HepG2 (cell line): ENCODE data around the gene GPR107. TPM values are rescaled to one million over a fixed set of nuclear protein-coding genes. Genes with fewer than 3 reads are reported as not detected.
A peak's percentile ranks its signal among the peaks of the same experiment; 100 is the strongest.

ENCODE experiments used
- ATM ChIP-seq: fragments of 450-650 bp; IDR thresholded peaks from 2 replicates; pipeline ENCODE4 v1.7.1; 2017; ENCODE audit warnings: mild to moderate bottlenecking, borderline replicate concordance
- BRCA1 ChIP-seq: sonication (generic); formaldehyde crosslinking; IDR thresholded peaks from 2 replicates; pipeline ENCODE4 v1.4.0; 2020; ENCODE audit warnings: missing genetic modification reagents
- FOSL1 ChIP-seq: sonication (generic); formaldehyde crosslinking; IDR thresholded peaks from 2 replicates; pipeline ENCODE4 v1.9.0; 2021; ENCODE audit warnings: missing genetic modification reagents, borderline replicate concordance
- FOXJ3 ChIP-seq: sonication (generic); formaldehyde crosslinking; IDR thresholded peaks from 2 replicates; pipeline ENCODE4 v1.4.0; 2020; ENCODE audit warnings: missing genetic modification reagents, mild to moderate bottlenecking, borderline replicate concordance
- GFI1 ChIP-seq: sonication (generic); formaldehyde crosslinking; IDR thresholded peaks from 2 replicates; pipeline ENCODE4 v1.5.0; 2020; ENCODE audit warnings: missing genetic modification reagents, mild to moderate bottlenecking, borderline replicate concordance
- HNRNPH1 ChIP-seq: fragments of 200-400 bp; formaldehyde crosslinking; optimal IDR thresholded peaks from 2 replicates; pipeline ENCODE3; 2017; ENCODE audit warnings: mild to moderate bottlenecking, low read depth, low read length
- MED8 ChIP-seq: sonication (generic); formaldehyde crosslinking; IDR thresholded peaks from 2 replicates; pipeline ENCODE4 v1.8.1; 2023; ENCODE audit warnings: mild to moderate bottlenecking, missing genetic modification reagents; ENCODE audit not compliant: insufficient replicate concordance
- NCOR1 ChIP-seq: fragments of 200-600 bp; sonication (generic); IDR thresholded peaks from 2 replicates; pipeline ENCODE4 v1.7.0; 2017; ENCODE audit warnings: antibody characterized with exemption, low read length, borderline replicate concordance
- NFATC3 ChIP-seq: sonication (generic); formaldehyde crosslinking; IDR thresholded peaks from 2 replicates; pipeline ENCODE4 v1.5.1; 2020; ENCODE audit warnings: mild to moderate bottlenecking, missing genetic modification reagents
- RAD21 ChIP-seq: fragments of 450-650 bp; formaldehyde crosslinking; IDR thresholded peaks from 2 replicates; pipeline ENCODE4 v1.5.0; 2020; ENCODE audit warnings: mild to moderate bottlenecking
- RERE ChIP-seq: IDR thresholded peaks from 2 replicates; pipeline ENCODE4 v1.6.1; 2016; ENCODE audit warnings: low read depth, missing genetic modification reagents, missing compliant biosample characterization
- TCF7L2 ChIP-seq: IDR thresholded peaks from 2 replicates; pipeline ENCODE4 v1.6.1; 2011; ENCODE audit warnings: mild to moderate bottlenecking, low read depth, low read length, moderate library complexity
- TMF1 ChIP-seq: sonication (generic); formaldehyde crosslinking; IDR thresholded peaks from 2 replicates; pipeline ENCODE4 v1.8.1; 2022; ENCODE audit warnings: low read depth, missing genetic modification reagents
- TSC22D2 ChIP-seq: sonication (generic); formaldehyde crosslinking; IDR thresholded peaks from 2 replicates; pipeline ENCODE4 v1.5.1; 2020; ENCODE audit warnings: missing genetic modification reagents, mild to moderate bottlenecking, borderline replicate concordance
- YY1 ChIP-seq: IDR thresholded peaks from 2 replicates; pipeline ENCODE4 v1.6.1; 2011; ENCODE audit warnings: low read length, low read depth, moderate library complexity, mild to moderate bottlenecking; ENCODE audit not compliant: insufficient read depth, insufficient replicate concordance
- ZKSCAN1 ChIP-seq: fragments of 150-350 bp; IDR thresholded peaks from 2 replicates; pipeline ENCODE4 v1.6.1; 2014; ENCODE audit warnings: low read length
- ZNF780A ChIP-seq: sonication (generic); formaldehyde crosslinking; IDR thresholded peaks from 2 replicates; pipeline ENCODE4 v1.8.0; 2022; ENCODE audit warnings: mild to moderate bottlenecking, missing genetic modification reagents, moderate library complexity
- ZNF788 ChIP-seq: sonication (generic); formaldehyde crosslinking; IDR thresholded peaks from 2 replicates; pipeline ENCODE4 v1.5.0; 2020; ENCODE audit warnings: mild to moderate bottlenecking, missing genetic modification reagents, borderline replicate concordance
- polyA plus RNA-seq, 8 experiments: library from polyadenylated mRNA; depleted of rRNA in 3 of 8; stranded (reverse) in 7 of 8; unstranded in 1 of 8; fragments of >200 nt; fragmentation: Illumina TruSeq in 4 of 8; extraction: Trizol in 4 of 8; gene quantifications; 2 replicates each; pipeline versions ENCODE4 v1.2.1 to v1.2.3, GENCODE V29; 2011 to 2016; ENCODE audit warnings: low read depth in 4 of 8, missing spikeins in 1 of 8, mixed read lengths in 1 of 8; ENCODE audit not compliant: insufficient read depth in 1 of 8
- total RNA-seq, 5 experiments: library from RNA; depleted of rRNA; stranded (reverse); fragments of >200 nt; fragmentation: Illumina TruSeq; extraction: Trizol; gene quantifications; 2 replicates each; pipeline ENCODE4 v1.2.3, GENCODE V29; 2016; ENCODE audit warnings: low read depth in 1 of 5
- TF ChIP-seq, protein P1 (sequence below): sonication (generic); formaldehyde crosslinking; IDR thresholded peaks from 2 replicates; pipeline ENCODE4 v1.8.1; 2023; ENCODE audit warnings: mild to moderate bottlenecking, inconsistent platforms, moderate library complexity, missing genetic modification reagents, borderline replicate concordance
- TF ChIP-seq, protein P2 (sequence below): sonication (generic); formaldehyde crosslinking; IDR thresholded peaks from 2 replicates; pipeline ENCODE4 v1.4.0; 2020; ENCODE audit warnings: mild to moderate bottlenecking, missing genetic modification reagents

GPR107 gene
- total and polyA plus RNA-seq, 2 of the 13 experiments (the other 11 are each of a cell fraction or from before 2014, with no cell fraction given), result 22.5 to 24.4 TPM

DNA sequence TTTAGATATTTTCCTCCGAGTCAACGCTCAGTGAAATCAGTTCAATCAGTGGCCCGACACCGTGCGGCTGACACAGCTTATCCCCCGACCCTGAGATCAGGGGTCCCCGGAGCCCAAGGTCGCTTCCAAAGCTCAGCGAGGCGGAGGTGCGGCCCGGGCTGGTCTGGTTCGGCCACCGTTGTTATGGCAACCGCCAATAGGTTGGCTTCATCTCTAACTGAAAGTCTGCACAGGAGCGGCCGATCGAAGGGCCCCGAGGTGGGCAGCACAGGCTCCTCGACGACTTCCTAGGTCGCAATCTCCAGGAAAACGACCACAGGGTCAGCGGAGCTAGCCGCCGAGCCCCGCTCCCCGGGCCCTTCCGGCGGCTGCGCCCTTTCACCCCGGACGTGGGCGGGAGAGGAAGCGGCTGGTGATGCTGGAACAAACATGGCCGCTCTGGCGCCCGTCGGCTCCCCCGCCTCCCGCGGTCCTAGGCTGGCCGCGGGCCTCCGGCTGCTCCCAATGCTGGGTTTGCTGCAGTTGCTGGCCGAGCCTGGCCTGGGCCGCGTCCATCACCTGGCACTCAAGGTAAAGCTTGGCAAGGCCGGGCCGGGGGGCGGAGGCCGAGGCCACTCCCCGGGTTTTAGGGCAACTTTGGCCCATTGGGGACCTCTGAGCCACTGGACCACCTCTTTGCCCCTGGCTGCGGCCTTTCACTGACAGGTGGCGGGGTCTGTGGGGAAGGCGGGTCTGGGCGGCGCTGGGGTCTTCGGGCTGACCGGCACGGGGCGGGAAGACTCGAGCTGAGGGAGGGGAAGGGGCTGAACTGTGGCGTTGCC, at the start of gene GPR107 (continued):
- TF ChIP-seq ZKSCAN1 (no peak), TCF7L2 (no peak), ZNF788 (peak; percentile 21; the same call in 1 of the 2 replicates), GFI1 (CRISPR knock-in tag) (peak; percentile 22; the same call in 1 of the 2 replicates), HNRNPH1 (no peak), TSC22D2 (CRISPR knock-in tag) (peak; percentile 65), NFATC3 (CRISPR knock-in tag) (peak; percentile 41; the same call in 1 of the 2 replicates), FOXJ3 (CRISPR knock-in tag) (no peak), ZNF780A (CRISPR knock-in tag) (no peak), NCOR1 (peak; percentile 63; the same call in 1 of the 2 replicates), MED8 (CRISPR knock-in tag) (peak; percentile 46), YY1 (peak; percentile 97), FOSL1 (CRISPR knock-in tag) (no peak), ATM (no peak), RERE (CRISPR knock-in tag) (no peak), TMF1 (CRISPR knock-in tag) (0 out of 2 replicates have a peak, but pooled peaks have one; percentile 8), BRCA1 (CRISPR knock-in tag) (no peak), RAD21 (CRISPR knock-in tag) (no peak; the same call in 1 of the 2 replicates)
- TF ChIP-seq, protein P1, sequence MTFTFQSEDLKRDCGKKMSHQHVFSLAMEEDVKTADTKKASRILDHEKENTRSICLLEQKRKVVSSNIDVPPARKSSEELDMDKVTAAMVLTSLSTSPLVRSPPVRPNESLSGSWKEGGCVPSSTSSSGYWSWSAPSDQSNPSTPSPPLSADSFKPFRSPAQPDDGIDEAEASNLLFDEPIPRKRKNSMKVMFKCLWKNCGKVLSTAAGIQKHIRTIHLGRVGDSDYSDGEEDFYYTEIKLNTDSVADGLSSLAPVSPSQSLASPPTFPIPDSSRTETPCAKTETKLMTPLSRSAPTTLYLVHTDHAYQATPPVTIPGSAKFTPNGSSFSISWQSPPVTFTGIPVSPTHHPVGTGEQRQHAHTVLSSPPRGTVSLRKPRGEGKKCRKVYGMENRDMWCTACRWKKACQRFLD (CRISPR knock-in tag), result peak; percentile 56; the same call in 1 of the 2 replicates
- TF ChIP-seq, protein P2, sequence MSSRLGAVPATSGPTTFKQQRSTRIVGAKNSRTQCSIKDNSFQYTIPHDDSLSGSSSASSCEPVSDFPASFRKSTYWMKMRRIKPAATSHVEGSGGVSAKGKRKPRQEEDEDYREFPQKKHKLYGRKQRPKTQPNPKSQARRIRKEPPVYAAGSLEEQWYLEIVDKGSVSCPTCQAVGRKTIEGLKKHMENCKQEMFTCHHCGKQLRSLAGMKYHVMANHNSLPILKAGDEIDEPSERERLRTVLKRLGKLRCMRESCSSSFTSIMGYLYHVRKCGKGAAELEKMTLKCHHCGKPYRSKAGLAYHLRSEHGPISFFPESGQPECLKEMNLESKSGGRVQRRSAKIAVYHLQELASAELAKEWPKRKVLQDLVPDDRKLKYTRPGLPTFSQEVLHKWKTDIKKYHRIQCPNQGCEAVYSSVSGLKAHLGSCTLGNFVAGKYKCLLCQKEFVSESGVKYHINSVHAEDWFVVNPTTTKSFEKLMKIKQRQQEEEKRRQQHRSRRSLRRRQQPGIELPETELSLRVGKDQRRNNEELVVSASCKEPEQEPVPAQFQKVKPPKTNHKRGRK (CRISPR knock-in tag), result no peak
